GM18511 (cell line): ENCODE results near the gene CYSLTR2.
A peak's percentile ranks its signal among the peaks of the same experiment; 100 is the strongest.
"Not testable (repeated sequence)": the region's sequence is repeated elsewhere in the genome, so short reads cannot be mapped to it uniquely, and the experiment has no call there.

ENCODE experiments used
- ATAC-seq: cut with Tn5 transposase; IDR thresholded peaks from one replicate; pipeline ENCODE4 v1.9.1; 2021; ENCODE audit warnings: mild to moderate bottlenecking, moderate library complexity; ENCODE audit not compliant: unreplicated experiment

Gene CYSLTR2

DNA sequence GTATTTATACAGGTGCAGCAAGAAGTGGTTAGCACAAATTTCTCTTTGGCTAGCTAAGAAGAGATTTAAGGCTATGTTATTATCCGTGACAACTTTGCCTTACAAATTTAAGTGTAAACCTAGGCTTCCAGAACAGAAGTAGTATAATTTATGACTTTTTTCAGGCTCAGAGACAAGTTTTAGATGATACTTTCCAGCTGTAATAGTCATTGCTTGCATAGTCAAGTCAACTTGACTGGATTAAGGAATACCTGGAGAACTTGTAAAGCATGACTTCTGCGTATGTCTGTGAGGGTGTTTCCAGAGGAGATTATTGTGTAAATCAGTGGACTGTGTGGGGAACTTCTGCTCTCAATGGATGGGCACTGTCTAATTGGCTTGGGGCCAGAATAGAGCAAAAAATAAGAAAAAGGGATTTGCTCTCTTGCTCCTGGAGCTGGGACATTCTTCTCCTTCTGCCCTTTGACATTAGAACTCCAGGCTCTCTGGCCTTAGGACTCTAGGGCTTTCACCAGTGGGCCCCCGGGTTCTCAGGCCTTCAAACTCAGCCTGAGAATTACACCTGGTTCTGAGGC is 33.0 kb downstream of the CYSLTR2 start:
- ATAC-seq = no peak

DNA sequence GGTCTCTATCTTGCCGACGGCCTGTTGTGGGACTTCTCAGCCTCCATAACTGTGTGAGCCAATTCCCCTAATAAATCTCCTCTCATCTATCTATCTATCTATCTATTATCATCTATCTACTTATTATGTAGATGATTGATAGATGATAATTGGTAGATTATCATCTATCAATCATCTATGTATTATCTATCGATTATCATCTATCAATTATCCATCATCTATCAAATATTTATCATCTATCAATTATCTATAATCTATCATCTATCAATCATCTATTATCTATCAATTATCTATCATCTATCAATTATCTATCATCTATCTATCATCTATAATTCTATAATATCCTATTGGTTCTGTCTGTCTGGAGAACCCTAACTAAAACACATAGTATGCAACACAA is 33.5 kb downstream of the CYSLTR2 start:
- ATAC-seq = no peak

DNA sequence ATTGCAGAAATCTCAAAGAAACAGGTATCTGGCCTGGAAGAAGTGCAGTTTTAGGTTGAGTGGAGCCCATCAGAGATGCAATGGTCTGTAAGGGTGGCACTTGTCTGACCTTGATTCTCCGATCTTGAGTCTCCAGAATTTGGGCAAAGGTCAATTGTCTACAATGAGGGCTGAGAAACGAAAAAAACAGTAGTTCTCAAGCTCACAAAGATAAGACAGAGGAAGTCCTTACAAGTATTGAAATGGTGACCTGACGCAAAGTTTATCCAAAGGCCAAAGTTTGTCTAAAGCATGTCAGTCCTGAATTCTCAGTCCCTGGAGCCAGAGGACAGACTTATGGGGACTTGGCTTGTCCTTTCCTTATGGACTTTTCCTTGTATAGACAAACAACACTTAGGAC is 40.3 kb downstream of the CYSLTR2 start:
- no peak for ATAC-seq

DNA sequence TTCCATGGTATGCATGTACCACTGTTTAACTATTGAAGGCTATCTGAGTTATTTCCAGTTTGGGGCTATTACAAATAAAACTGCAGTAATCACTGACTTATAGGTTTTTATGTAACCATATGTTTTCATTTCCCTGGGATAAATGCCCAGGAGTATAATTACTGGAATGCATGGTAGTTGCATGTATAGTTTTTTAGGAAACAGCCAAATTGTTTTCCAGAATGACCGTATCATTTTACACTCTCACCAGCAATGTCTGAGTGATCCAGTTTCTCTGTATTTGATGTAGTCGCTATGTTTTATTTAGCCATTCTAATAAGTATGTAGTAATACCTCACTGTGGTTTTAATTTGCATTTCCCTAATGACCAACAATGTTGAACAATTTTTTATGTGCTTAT is 42.0 kb downstream of the CYSLTR2 start:
- ATAC-seq = no peak

DNA sequence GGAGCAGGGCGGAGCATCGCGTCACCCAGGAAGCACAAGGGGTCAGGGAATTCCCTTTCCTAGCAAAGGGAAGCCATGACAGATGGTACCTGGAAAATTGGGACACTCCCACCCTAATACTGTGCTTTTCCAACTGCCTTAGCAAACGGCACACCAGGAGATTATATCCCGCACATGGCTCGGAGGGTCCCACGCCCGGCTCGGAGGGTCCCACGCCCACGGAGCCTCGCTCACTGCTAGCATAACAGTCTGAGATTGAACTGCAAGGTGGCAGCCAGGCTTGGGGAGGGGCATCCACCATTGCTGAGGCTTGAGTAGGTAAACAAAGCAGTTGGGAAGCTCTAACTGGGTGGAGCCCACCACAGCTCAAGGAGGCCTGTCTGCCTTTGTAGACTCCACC is 42.9 kb downstream of the CYSLTR2 start:
- ATAC-seq = not testable (repeated sequence)

DNA sequence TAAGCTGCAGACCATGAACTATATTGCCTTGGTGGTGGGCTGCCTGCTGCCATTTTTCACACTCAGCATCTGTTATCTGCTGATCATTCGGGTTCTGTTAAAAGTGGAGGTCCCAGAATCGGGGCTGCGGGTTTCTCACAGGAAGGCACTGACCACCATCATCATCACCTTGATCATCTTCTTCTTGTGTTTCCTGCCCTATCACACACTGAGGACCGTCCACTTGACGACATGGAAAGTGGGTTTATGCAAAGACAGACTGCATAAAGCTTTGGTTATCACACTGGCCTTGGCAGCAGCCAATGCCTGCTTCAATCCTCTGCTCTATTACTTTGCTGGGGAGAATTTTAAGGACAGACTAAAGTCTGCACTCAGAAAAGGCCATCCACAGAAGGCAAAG is 53.7 kb downstream of the CYSLTR2 start:
- no peak for ATAC-seq

DNA sequence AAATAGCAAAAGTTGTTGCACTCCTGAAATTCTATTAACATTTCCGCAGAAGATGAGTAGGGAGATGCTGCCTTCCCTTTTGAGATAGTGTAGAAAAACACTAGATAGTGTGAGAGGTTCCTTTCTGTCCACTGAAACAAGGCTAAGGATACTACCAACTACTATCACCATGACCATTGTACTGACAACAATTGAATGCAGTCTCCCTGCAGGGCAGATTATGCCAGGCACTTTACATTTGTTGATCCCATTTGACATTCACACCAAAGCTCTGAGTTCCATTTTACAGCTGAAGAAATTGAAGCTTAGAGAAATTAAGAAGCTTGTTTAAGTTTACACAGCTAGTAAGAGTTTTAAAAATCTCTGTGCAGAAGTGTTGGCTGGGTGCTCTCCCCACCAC is 55.0 kb downstream of the CYSLTR2 start:
- no peak for ATAC-seq

DNA sequence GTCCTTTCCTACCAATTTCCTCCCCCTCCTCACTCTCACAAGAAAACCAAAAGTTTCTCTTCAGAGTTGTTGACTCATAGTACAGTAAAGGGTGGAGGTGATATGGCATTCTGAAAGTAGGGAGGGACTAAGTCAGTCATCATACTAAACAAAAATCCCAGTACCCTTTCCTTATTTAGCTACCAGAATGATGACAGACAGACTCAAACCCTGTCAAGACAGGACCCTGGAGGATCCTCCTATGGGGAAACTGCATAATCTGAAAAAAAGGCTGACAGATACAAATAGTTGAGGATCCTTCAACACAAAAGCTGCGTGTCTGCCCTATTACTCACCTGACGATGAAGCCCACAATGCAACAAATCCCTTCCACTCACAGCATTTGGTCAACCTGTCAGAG is 55.5 kb downstream of the CYSLTR2 start:
- no peak for ATAC-seq

DNA sequence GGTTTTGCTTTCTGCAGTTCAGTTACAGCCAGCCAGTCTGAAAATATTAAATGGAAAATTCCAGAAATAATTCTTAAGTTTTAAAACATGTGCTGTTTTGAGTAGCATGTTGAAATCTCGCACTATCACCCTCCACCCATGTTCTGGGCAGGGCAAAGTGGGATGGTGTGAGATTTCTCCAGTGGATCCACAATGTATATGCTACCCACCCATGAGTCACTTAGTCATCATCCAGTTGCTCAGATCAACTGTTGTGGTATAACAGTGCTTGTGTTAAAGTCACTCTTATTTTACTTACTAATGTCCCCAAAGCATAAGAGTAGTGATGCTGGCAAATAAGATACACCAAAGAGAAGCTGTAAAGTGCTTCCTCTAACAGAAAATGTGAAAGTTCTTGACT is 56.4 kb downstream of the CYSLTR2 start:
- no peak for ATAC-seq

DNA sequence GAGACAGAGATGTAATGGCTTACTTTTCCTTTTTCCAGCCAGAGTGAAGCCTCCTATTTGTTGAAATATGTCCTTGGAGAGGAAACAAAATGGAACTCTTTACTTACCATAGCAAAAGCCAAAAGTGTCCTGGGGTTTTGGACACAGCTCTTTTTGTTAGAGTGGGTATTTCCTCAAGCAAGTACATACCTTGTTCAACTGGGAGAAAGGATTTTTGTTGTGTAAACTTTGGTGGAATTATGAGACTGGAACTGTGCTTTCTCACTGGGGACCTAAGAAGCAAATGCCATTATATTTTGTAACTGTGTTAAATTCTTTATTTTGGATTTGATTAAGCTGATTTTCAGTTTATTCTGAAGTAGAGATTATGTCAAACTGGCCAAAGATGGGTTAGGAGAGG is 58.4 kb downstream of the CYSLTR2 start:
- no peak for ATAC-seq

DNA sequence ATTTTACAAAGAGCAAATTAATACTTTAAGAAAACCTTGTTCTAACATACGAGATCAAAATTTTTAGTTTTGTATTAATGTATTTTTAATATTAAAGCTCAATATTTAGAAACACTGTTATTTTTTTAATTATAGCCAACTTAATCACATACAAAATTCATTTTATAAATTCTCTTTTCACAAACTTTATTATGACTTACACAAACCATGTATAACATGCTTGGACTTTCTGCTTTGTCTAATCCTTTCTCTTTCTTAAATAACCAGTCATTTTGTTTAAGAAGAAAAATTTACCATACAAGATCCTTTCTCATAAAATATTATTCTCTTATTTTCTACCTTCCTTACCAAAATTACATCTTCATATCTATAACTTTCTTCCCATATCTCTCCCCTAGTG is 62.2 kb downstream of the CYSLTR2 start:
- no peak for ATAC-seq

DNA sequence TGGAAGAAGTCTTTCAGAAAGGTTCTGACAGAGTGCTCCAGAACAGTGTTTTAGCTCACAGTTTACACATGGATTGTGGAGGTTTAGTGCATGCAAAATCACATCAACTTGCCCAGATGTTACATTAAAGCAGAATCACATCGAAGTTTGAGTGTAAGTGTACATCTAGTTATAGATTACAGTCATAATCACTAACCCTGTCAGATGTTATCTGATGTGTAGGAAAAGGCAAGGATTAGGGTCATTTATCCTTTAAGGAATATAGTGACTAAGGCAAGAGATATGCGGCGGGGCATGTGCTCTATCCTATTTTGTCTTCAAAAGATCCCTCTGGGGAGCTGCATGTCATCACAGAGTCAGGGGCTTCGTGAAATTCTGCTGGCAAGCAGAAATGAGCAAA is 66.9 kb downstream of the CYSLTR2 start:
- no peak for ATAC-seq

DNA sequence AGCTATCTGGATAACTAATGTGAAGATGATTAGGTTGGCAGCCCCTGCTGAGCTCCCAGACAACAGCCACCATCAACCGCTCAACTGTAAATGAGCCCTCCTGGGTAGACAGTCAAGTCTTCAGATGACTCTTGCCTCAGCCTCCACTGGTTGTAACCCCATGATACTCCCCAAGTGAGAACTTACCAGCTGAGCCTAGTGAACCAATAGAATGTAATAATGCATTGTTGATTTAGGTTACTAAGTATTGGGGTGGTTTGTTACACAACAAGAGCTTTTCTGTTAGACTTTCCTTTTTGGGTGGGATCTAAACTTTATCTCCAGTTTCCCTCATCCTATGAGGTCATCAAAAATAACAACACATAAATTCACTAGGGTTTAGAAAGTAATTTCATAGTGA is 69.4 kb downstream of the CYSLTR2 start:
- no peak for ATAC-seq

DNA sequence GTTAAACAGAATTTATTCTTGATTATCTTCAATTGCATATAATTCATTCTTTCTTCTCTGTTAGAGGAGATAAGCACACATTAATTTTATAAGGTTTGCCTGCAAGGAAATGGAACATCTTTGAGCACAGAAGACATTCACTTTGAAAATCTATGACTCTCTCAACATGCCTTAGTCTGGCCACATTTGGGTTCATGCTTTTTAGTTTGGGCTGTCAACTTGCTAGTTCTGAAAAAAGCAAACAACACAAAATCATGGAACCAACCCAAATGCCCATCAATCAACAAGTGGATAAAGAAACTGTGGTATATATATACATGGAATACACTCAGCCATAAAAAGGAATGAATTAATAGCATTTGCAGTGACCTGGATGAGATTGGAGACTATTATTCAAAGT is 71.5 kb downstream of the CYSLTR2 start:
- ATAC-seq = no peak

DNA sequence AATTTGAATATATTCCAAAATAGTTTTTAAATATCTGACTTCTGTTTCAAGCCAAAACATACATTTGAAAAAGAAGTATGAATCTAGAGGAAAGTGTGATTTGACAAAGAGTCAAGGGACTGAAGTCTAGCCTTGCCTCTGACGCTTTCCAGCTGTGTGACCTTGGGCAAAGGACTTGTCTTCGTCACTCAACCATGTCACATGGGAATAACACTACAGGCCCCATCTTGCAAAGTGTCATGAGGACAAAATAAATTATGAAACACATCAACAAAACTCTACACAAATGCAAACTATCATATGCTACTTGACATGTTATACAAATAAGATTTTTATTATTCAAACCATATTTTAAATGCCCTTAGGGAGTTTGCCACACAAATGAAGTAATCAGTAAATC is 73.0 kb downstream of the CYSLTR2 start:
- ATAC-seq = no peak

DNA sequence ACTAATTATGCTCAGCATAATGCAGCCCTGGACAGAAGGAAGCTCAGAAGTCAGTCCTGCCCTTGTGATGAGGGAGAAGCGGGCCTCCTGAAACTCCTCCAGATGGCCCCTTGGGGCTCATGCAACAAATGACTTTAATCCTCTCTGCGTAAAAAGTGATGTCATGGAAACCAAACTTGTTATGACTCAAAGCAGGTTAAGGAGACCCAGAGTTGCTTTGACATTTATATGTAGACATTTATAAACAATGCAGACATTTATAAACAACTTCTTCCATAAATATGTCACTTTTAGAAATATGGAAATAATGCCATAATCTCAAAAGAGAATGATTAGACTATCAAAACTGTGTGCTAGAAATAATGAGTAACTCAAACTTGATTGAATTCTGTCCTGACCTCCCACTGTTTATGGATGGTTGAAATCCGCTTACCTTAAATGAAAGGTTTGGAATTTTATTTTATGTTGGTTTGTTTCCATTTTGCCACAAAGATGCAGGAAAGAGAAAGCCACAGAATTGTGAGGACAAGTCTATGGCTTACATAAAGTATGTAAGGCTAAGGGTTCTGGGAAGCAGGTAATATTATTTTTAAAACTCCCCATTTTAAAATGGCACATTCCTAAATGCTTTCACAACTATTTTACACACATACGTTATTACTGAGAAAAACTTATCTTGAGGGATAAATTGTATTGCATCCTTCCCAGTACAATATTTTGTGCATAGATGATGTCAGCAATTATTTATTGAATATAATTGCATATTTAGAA is 73.7 kb downstream of the CYSLTR2 start:
- ATAC-seq = no peak

DNA sequence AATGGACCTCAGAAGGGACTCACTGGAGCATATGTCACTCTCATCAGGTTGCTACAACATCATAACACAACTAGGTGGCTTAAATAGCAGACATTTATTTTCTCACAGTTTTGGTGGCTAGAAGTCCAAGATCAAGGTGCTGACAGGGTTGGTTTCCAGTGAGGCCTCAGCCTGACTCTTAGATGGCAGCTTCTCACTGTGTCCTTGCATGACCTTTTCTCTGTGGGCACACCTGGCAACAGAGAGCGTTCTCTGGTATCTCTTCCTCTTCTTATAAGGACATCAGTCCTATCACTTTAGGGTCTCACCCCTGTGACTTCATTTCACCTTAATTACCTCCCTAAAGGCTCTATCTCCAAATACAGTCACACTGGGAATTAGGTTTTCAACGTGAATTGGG is 74.5 kb downstream of the CYSLTR2 start:
- no peak for ATAC-seq

DNA sequence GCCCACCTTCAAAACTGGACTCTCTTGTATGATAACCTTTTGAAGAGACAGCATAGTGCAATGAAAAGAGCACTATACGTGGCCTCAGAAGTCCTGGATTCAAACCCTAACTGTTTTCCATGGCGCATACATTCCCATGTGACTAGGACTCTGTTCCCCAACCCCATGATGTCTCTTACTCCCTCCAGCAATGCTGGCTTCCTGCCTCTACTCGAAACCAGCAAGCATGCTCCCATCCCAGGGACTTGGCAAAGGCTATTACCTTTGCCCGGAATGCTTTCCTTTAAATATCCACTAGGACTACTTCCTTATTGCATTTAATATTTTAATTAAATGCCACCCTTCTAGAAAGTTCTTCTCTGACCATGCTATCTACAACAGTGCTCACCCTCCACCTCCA is 75.1 kb downstream of the CYSLTR2 start:
- ATAC-seq = no peak

DNA sequence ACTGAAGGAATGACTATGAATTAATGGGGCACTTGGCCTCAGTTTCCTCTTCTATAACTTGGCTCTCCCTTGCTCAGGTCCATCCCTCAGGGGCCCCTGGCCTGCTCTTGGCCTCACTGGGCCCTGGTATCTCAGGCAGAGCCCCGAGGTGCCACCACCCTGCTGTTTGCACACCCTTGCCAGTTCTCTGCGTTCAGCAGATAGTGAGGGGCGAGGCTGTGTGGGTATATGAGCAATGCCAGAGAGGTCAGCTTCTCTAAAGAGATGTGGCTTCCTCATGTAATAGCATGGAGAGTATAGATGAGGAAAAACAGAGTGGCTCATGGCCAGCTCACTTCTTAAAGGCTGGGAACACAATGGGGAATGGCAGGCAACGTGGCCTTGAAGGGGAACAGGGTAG is 76.1 kb downstream of the CYSLTR2 start:
- ATAC-seq = no peak

DNA sequence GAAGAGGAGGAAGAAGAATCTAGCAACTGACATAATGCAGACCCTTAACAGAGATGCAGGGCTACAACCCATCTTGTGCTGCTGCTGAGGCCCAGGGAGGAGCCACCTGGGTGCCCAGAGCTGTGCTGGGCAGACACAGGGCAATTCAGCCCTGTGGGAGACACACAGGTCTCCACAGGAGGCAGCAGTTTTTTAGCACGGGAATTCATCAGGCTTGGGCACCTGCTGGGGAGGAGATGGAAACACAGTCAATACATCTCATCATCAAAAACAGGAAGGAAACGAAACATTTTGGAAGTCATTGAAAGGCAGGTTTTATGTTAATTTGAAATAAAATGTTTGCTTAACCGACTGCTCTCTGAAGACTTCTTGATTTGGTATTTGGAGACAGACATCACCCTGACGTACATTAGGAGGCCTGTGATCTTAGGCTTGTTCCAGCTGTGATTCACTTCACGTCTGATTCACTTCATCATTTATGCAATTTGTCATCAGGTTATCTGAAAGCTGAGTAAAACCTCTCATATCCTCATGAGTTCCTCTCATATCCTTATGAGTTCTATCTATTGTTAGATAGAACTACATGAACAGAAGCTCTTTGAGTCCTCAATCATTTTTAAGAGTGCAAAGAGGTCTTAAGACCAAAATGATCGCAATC is 77.4 kb downstream of the CYSLTR2 start:
- ATAC-seq = no peak

DNA sequence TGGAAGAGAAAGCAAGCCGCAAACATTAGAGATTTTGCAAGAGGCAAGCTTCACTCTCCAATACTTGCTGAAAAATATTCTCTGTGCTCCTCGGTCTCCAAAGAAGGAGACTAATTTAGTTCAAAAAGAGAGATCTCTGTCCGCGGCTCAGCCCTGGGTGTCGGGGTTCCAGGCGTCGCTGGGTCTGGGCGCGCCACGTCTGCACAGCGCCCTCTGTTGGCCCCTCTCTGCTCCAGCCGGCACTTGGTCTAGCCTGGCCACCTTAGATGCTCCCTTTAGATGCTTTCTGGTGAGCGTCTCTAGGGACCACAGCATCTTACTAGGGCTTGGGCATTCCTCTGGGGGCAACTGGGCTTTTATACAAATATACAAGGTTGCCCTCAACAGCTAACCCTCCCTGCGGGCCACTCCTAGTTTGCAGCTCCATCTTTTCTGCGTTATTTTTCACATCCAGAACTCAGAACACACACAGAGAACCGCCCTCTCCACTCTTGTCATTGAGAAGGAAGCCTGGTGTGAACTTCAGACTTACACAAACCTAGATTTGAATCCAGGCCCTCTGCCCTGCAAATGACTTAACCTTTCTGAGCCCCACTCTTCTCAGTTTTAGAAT is 78.3 kb downstream of the CYSLTR2 start:
- peak; percentile 87 for ATAC-seq

DNA sequence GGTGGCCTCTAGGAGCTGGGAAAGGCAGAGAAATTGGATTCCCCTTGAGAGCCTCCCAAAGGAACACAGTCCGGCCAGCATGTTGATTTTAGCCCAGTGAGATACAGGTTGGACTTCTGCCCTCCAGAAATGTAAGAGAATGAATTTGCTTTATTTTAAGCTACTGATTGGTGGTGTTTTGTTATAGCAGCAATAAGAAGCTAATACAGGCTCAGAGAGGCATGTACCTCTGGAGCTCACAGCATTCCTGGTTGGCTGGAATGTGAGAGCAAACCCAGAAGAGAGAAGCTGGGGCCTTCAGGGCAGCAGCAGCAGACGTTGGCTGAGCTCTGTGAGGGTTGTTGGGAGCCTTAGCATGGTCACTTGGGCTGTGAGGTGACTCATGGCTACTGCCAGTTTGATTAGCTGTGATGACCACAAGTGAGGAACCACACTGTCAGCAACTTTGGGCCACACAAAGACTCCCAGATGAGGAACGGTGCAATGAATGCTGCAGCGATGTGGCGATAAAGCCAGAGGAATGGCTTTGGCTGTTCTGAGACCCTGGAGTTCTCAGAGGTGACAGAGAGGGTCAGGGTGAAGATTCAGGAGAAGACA is 80.1 kb downstream of the CYSLTR2 start:
- no peak for ATAC-seq
